ENCODE measurements around the gene TNS3. TPM values are rescaled to one million over a fixed set of nuclear protein-coding genes. Genes with fewer than 3 reads are reported as not detected.

TNS3 gene
- total and polyA plus RNA-seq, 2 of the 13 experiments (the other 11 are each of a cell fraction or from before 2014, with no cell fraction given): 52.9 to 55.7 TPM

GRCh38 chr7:47580175-47580706 is 1.7 kb downstream of the TNS3 start (continued):
- peak; percentile 43; the same call in 1 of the 2 replicates for TF ChIP-seq PRDM10 (CRISPR knock-in tag; IDR thresholded peaks at IDR 0.05; ENCODE audit: low read depth)
- TF ChIP-seq MLX (CRISPR knock-in tag; IDR thresholded peaks at IDR 0.05): 0 out of 2 replicates have a peak, but pooled peaks have one; percentile 44
- TF ChIP-seq FOXA1 (IDR thresholded peaks at IDR 0.05): no peak
- peak; percentile 90 for TF ChIP-seq FOXA1 (CRISPR knock-in tag; IDR thresholded peaks at IDR 0.05)
- no peak for TF ChIP-seq SYNCRIP (IDR thresholded peaks at IDR 0.05; ENCODE audit: insufficient read depth, low read depth, low read length)
- TF ChIP-seq SP4 (CRISPR knock-in tag; IDR thresholded peaks at IDR 0.05): 0 out of 2 replicates have a peak, but pooled peaks have one; percentile 14
- peak in 1 of 2 experiments; percentile 65; a peak in 1 of 4 replicates for TF ChIP-seq EP300 (IDR thresholded peaks at IDR 0.05; ENCODE audit: low read depth in 2 of 2, low read length in 2 of 2)
- peak; percentile 67; the same call in 1 of the 2 replicates for TF ChIP-seq EP300 (CRISPR knock-in tag; IDR thresholded peaks at IDR 0.05; ENCODE audit: borderline replicate concordance)
- TF ChIP-seq ZNF7 (CRISPR knock-in tag; IDR thresholded peaks at IDR 0.05): no peak
- TF ChIP-seq ZNF10 (CRISPR knock-in tag; IDR thresholded peaks at IDR 0.05; ENCODE audit: borderline replicate concordance, low read depth): no peak
- peak; percentile 23; the same call in 1 of the 2 replicates for TF ChIP-seq HNF1B (CRISPR knock-in tag; IDR thresholded peaks at IDR 0.05)
- peak; percentile 86 to 90 for TF ChIP-seq NR2F1 (CRISPR knock-in tag; IDR thresholded peaks at IDR 0.05)
- TF ChIP-seq ISL2 (CRISPR knock-in tag; IDR thresholded peaks at IDR 0.05): peak; percentile 73
- TF ChIP-seq CEBPG (CRISPR knock-in tag; IDR thresholded peaks at IDR 0.05): peak; percentile 58; the same call in 1 of the 2 replicates
- peak; percentile 29 for TF ChIP-seq PRPF4 (IDR thresholded peaks at IDR 0.05; ENCODE audit: low read depth, low read length, poor library complexity, severe bottlenecking)
- peak; percentile 50; the same call in 1 of the 2 replicates for TF ChIP-seq MED13 (CRISPR knock-in tag; IDR thresholded peaks at IDR 0.05)
- TF ChIP-seq LRRFIP1 (CRISPR knock-in tag; conservative IDR thresholded peaks at IDR 0.05): no peak
- peak; percentile 57 for TF ChIP-seq HNF4G (IDR thresholded peaks at IDR 0.05; ENCODE audit: borderline replicate concordance, low read depth, low read length)
- TF ChIP-seq HNF4G (CRISPR knock-in tag; IDR thresholded peaks at IDR 0.05; ENCODE audit: borderline replicate concordance, low read depth): no peak
- no peak for TF ChIP-seq ZNF816 (CRISPR knock-in tag; IDR thresholded peaks at IDR 0.05; ENCODE audit: borderline replicate concordance)

All from HepG2 (cell line).